Mesenchymal stem cell (in vitro differentiated cells and primary cell): Measurements from ENCODE around the gene HFM1.
"Not testable (repeated sequence)": the region's sequence is repeated elsewhere in the genome, so short reads cannot be mapped to it uniquely, and the experiment has no call there.

Experiments used
- DNase-seq: peaks from one replicate; pipeline ENCODE4 v3.0.0-alpha.2; 2013
- H2AFZ ChIP-seq: one replicate; pipeline ENCODE4 v1.6.1; 2013; ENCODE audit warnings: low read depth, mild to moderate bottlenecking, control low read depth, inconsistent platforms, low read length, moderate library complexity
- H2AK5ac ChIP-seq: 2 replicates; pipeline ENCODE4 v1.6.1; 2013; ENCODE audit warnings: low read length, moderate library complexity, mild to moderate bottlenecking, inconsistent platforms; ENCODE audit not compliant: severe bottlenecking
- H2BK120ac ChIP-seq: one replicate; pipeline ENCODE4 v1.6.1; 2013; ENCODE audit warnings: low read depth, mild to moderate bottlenecking, inconsistent platforms, low read length, moderate library complexity
- H2BK12ac ChIP-seq, 2 experiments: one replicate each; pipeline ENCODE4 v1.6.1; 2013; ENCODE audit warnings: inconsistent platforms in 2 of 2, low read length in 2 of 2, mild to moderate bottlenecking in 2 of 2, moderate library complexity in 2 of 2, control low read depth in 1 of 2
- H2BK15ac ChIP-seq: one replicate; pipeline ENCODE4 v1.6.1; 2013; ENCODE audit warnings: mild to moderate bottlenecking, low read depth, inconsistent platforms; ENCODE audit not compliant: poor library complexity, severe bottlenecking
- H2BK5ac ChIP-seq: 2 replicates; pipeline ENCODE4 v1.6.1; 2013; ENCODE audit warnings: low read depth, mild to moderate bottlenecking, low read length, control low read depth, inconsistent platforms; ENCODE audit not compliant: poor library complexity, severe bottlenecking
- H3K14ac ChIP-seq, 2 experiments: one replicate each; pipeline ENCODE4 v1.6.1; 2013; ENCODE audit warnings: inconsistent platforms in 2 of 2, low read length in 2 of 2, control low read depth in 1 of 2, mild to moderate bottlenecking in 1 of 2, moderate library complexity in 1 of 2
- H3K18ac ChIP-seq, 2 experiments: one replicate each; pipeline ENCODE4 v1.6.1; 2013; ENCODE audit warnings: inconsistent platforms in 2 of 2, low read length in 2 of 2, control low read depth in 1 of 2, low read depth in 1 of 2, mild to moderate bottlenecking in 1 of 2
- H3K23ac ChIP-seq, 2 experiments: one replicate each; pipeline ENCODE4 v1.6.1; 2013; ENCODE audit warnings: inconsistent platforms in 2 of 2, low read length in 2 of 2, mild to moderate bottlenecking in 2 of 2, moderate library complexity in 2 of 2, control low read depth in 1 of 2
- H3K27ac ChIP-seq: 2 replicates; pipeline ENCODE4 v1.5.1; 2013; ENCODE audit warnings: mild to moderate bottlenecking, moderate library complexity, low read length, control low read depth, inconsistent platforms; ENCODE audit not compliant: poor library complexity, severe bottlenecking
- H3K27me3 ChIP-seq, 2 experiments: 2 replicates each; pipeline versions ENCODE4 v1.6.1 to v1.7.0; 2013; ENCODE audit warnings: low read length in 2 of 2, mild to moderate bottlenecking in 2 of 2, moderate library complexity in 2 of 2, control low read depth in 1 of 2, inconsistent platforms in 1 of 2; ENCODE audit not compliant: control insufficient read depth in 1 of 2, insufficient read depth in 1 of 2
- H3K36me3 ChIP-seq, 2 experiments: 2 replicates each; pipeline versions ENCODE4 v1.6.1 to v1.7.0; 2013; ENCODE audit warnings: low read length in 2 of 2, control low read depth in 1 of 2, inconsistent platforms in 1 of 2, low read depth in 1 of 2, mild to moderate bottlenecking in 1 of 2; ENCODE audit not compliant: insufficient read depth in 2 of 2, control insufficient read depth in 1 of 2
- H3K4ac ChIP-seq, 2 experiments: one replicate each; pipeline ENCODE4 v1.6.1; 2013; ENCODE audit warnings: inconsistent platforms in 2 of 2, low read length in 2 of 2, mild to moderate bottlenecking in 2 of 2, moderate library complexity in 2 of 2, control low read depth in 1 of 2, low read depth in 1 of 2
- H3K4me1 ChIP-seq: 2 replicates; pipeline ENCODE4 v1.6.1; 2013; ENCODE audit warnings: low read depth, low read length, control low read depth; ENCODE audit not compliant: control insufficient read depth, insufficient read depth
- H3K4me2 ChIP-seq: 2 replicates; pipeline ENCODE4 v1.6.1; 2013; ENCODE audit warnings: low read length, mild to moderate bottlenecking, inconsistent platforms; ENCODE audit not compliant: poor library complexity, severe bottlenecking
- H3K4me3 ChIP-seq, 2 experiments: 2 replicates each; pipeline versions ENCODE4 v1.5.1 to v1.7.0; 2013; ENCODE audit warnings: low read length in 2 of 2, mild to moderate bottlenecking in 2 of 2, control low read depth in 1 of 2, low read depth in 1 of 2; ENCODE audit not compliant: insufficient read depth in 1 of 2
- H3K79me1 ChIP-seq: replicated peaks from 2 replicates; pipeline ENCODE4 v1.6.1; 2013; ENCODE audit warnings: mild to moderate bottlenecking, control low read depth, low read length, inconsistent platforms; ENCODE audit not compliant: poor library complexity, severe bottlenecking
- H3K9ac ChIP-seq: 2 replicates; pipeline ENCODE4 v1.7.0; 2013; ENCODE audit warnings: mild to moderate bottlenecking, low read length, moderate library complexity
- H3K9me3 ChIP-seq: 2 replicates; pipeline ENCODE4 v1.7.0; 2013; ENCODE audit warnings: mild to moderate bottlenecking, low read length; ENCODE audit not compliant: control insufficient read depth
- H4K8ac ChIP-seq: one replicate; pipeline ENCODE4 v1.6.1; 2013; ENCODE audit warnings: inconsistent platforms, mild to moderate bottlenecking, low read length, moderate library complexity
- H4K91ac ChIP-seq: one replicate; pipeline ENCODE4 v1.6.1; 2013; ENCODE audit warnings: mild to moderate bottlenecking, low read length, inconsistent platforms
- WGBS: methylation state at CpG from one replicate; pipeline ENCODE4 v1.1.7; 2013; ENCODE audit warnings: mixed read lengths; 5-methylcytosine and 5-hydroxymethylcytosine counted together

Gene HFM1

DNA sequence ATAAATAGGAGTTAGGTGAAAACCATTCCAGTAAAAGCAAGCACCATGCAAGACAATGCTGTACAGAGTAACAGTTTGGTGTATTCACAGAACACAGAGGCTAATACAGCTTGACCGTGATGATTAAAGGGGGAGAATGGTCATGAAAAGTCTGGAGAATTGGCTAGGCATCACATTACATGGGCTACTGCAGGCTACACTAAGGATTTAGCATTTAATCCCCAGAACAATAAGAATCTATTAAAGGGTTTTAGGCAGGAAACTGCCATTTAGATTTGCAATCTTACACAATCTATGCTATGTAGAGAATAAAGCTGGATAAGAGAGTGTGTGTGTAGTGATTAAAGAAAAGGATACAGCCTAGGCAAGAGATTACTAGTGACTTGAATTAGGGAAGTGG lies 30.6 kb downstream of the HFM1 start:
- WGBS = 90% methylated on average over 1 of the region's 1 CpG
- H3K23ac ChIP-seq = no peak overlapping the region
- no peak overlapping the region for H2BK12ac ChIP-seq
- no peak overlapping the region for H2AK5ac ChIP-seq
- H4K91ac ChIP-seq = no peak overlapping the region
- H4K8ac ChIP-seq = no peak overlapping the region
- peaks cover 0 to 4% of the 10 kb centered on the region in 2 experiments for H3K36me3 ChIP-seq
- no peaks in the 10 kb centered on the region for H3K4me1 ChIP-seq
- no peak overlapping the region for H3K4ac ChIP-seq
- no peaks in the 10 kb centered on the region for H3K9me3 ChIP-seq
- H3K18ac ChIP-seq = no peak overlapping the region
- H3K9ac ChIP-seq = no peak overlapping the region
- no peaks in the 10 kb centered on the region for H3K79me1 ChIP-seq
- H2BK15ac ChIP-seq = no peak overlapping the region
- H3K4me3 ChIP-seq = no peak overlapping the region
- H3K4me2 ChIP-seq = no peak overlapping the region
- no peak overlapping the region for H2AFZ ChIP-seq
- H3K27ac ChIP-seq = no peak overlapping the region
- H2BK120ac ChIP-seq = no peak overlapping the region
- no peaks in the 10 kb centered on the region for H3K27me3 ChIP-seq
- H2BK5ac ChIP-seq = no peak overlapping the region
- H3K14ac ChIP-seq = no peak overlapping the region
- DNase-seq = no peak

DNA sequence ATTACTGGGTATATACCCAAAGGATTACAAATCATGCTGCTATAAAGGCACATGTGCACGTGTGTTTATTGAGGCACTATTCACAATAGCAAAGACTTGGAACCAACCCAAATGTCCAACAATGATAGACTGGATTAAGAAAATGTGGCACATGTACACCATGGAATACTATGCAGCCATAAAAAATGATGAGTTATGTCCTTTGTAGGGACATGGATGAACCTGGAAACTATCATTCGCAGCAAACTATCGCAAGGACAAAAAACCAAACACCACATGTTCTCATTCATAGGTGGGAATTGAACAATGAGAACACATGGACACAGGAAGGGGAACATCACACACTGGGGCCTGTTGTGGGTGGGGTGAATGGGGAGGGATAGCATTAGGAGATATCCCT lies 32.4 kb downstream of the HFM1 start:
- not testable (repeated sequence) for H3K79me1 ChIP-seq, H2BK5ac ChIP-seq
- WGBS = no CpG with 5 or more reads among the region's 3 CpGs

DNA sequence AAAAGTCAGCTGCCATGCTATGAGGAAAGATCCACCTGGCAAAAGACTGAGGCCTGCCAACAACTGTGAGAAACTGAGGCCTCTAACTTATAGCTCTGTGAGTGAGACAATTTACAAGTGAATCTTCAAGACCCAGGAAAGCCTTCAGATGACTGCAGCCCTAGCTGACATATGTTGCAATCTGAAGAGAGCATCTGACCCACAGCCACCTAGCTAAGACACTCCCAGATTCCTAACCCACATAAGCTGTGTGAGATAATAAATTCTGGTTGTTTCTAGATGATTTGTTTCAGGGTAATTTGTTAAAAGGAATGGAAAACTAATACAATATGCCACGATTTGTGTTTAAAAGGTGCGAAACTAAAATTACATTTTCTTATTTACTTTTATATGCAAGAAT lies 55.1 kb downstream of the HFM1 start:
- Histone ChIP-seq H3K27me3 (no peaks in the 10 kb centered on the region), H3K27ac (no peak overlapping the region), H3K9ac (no peak overlapping the region), H3K9me3 (peaks cover 5% of the 10 kb centered on the region), H2BK120ac (no peak overlapping the region), H2BK12ac (no peak overlapping the region), H3K4me3 (no peak overlapping the region), H3K4ac (no peak overlapping the region), H2AK5ac (no peak overlapping the region), H3K4me2 (no peak overlapping the region), H4K91ac (no peak overlapping the region), H3K79me1 (no peaks in the 10 kb centered on the region), H2BK5ac (no peak overlapping the region), H3K23ac (no peak overlapping the region), H3K18ac (no peak overlapping the region), H2BK15ac (no peak overlapping the region), H3K14ac (no peak overlapping the region), H4K8ac (no peak overlapping the region), H3K36me3 (no peaks in the 10 kb centered on the region), H3K4me1 (no peaks in the 10 kb centered on the region), H2AFZ (no peak overlapping the region)
- WGBS = no CpG with 5 or more reads among the region's 2 CpGs
- DNase-seq = no peak

More for the DNA sequence above, 32.4 kb downstream of the HFM1 start:
- not testable (repeated sequence) for H2BK12ac ChIP-seq, H2BK120ac ChIP-seq, H3K23ac ChIP-seq, H3K36me3 ChIP-seq, DNase-seq, H3K14ac ChIP-seq, H4K8ac ChIP-seq, H2AFZ ChIP-seq, H2BK15ac ChIP-seq, H4K91ac ChIP-seq, H3K9ac ChIP-seq, H3K27ac ChIP-seq, H3K9me3 ChIP-seq, H3K4me2 ChIP-seq, H3K4me1 ChIP-seq, H3K4ac ChIP-seq, H3K27me3 ChIP-seq, H3K18ac ChIP-seq, H2AK5ac ChIP-seq, H3K4me3 ChIP-seq

DNA sequence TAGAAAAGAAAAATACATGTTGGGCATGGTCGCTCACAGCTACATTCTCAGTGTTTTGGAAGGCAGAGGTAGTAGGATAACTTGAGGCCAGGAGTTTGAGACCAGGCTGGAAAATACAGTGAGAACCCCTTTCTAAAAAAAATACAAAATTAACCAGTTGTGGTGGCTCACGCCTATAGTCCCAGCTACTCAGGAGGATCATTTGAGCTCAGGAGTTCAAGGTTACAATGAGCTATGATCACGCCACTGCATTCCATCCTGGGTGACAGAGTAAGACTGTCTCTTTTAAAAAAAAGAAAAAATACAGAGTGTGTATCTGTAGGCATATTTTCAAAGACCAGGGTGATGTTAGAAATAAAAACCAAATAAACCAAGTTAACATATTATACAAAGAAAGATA lies 57.8 kb downstream of the HFM1 start:
- no peak for DNase-seq
- Histone ChIP-seq H3K27me3 (no peaks in the 10 kb centered on the region), H2AK5ac (no peak overlapping the region), H3K4ac (no peak overlapping the region), H3K23ac (no peak overlapping the region), H3K9ac (no peak overlapping the region), H3K4me2 (no peak overlapping the region), H3K4me3 (no peak overlapping the region), H3K18ac (no peak overlapping the region), H2BK120ac (no peak overlapping the region), H4K91ac (no peak overlapping the region), H2BK5ac (no peak overlapping the region), H2BK15ac (no peak overlapping the region), H3K9me3 (no peaks in the 10 kb centered on the region), H3K27ac (no peak overlapping the region), H3K36me3 (no peaks in the 10 kb centered on the region), H2BK12ac (no peak overlapping the region), H3K4me1 (no peaks in the 10 kb centered on the region), H4K8ac (no peak overlapping the region), H2AFZ (no peak overlapping the region), H3K79me1 (no peaks in the 10 kb centered on the region), H3K14ac (no peak overlapping the region)
- 92% methylated on average over 3 of the region's 3 CpGs for WGBS
